ENCODE data around the gene EDN1.

EDN1 gene

DNA sequence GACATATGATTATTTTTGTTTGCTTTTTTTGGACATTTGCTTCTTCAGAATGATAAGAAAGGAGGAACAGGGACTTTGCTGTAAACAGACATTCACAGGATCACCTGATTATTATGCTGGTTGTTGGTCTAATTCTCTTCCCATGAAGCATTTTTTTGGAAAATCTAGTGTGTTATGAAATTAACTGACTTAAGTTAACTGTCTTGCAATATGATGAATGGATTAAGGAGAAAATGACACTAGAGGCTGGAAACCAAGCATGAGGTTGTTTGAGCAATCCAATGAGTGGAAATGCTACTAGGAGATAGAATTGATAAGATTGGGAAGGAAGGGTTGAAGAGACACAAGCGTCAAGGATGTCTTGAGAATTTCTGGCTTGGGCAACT, 13.2 kb upstream of the EDN1 start:
- TF ChIP-seq JUND (IDR thresholded peaks at IDR 0.05; ENCODE audit: low read depth) = no peak
- in situ Hi-C loops (cut with HindIII; ENCODE audit: low pct_unique_long_range_greater_than_20kb, low sequenced_read_pairs) = no loop called here
- no peak for DNase-seq (ENCODE audit: low read depth in 1 of 2, low spot score in 1 of 2)

DNA sequence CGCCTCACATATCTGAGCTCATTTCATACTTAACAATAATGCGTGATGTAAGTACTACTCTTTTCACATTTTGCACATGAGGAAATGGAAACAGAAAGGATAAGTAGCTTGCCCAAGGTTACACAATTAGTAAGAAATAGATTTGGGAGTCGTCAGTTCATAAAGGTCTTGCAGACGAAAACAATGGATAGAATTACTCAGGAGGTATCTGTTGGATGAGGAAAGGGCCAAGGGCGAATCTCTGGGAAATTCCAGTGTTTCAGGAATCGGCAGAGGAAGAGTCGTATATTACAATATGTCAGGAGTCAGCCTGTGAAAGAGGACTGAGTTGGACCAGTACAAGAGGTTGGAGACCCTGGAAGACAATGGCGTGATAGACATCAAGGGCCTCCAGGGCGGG, 12.8 kb upstream of the EDN1 start:
- in situ Hi-C loops (cut with HindIII; ENCODE audit: low pct_unique_long_range_greater_than_20kb, low sequenced_read_pairs) = no loop called here
- no peak for DNase-seq (ENCODE audit: low read depth in 1 of 2, low spot score in 1 of 2)
- no peak for TF ChIP-seq JUND (IDR thresholded peaks at IDR 0.05; ENCODE audit: low read depth)

DNA sequence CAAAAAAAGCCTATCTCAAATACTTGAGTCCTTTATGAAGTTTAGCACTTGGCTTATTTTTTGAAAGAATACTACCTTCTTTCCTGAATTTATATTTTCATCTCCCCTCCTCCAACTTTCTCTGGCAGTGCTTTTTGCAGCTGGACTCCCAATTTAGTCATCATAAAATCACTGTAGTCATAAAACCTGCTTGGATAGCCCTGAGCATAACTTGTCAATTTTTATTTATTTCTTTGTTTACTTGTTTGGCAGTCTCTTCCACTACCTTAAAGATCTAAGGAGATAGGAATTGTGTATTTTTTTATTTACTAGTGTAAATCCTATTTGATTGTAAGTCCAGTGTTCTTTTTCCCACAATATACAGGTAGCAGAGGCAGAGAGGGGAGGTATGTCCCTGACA, 11.2 kb upstream of the EDN1 start:
- peak; percentile 92 for TF ChIP-seq JUND (IDR thresholded peaks at IDR 0.05; ENCODE audit: low read depth)
- peak in 1 of 2 experiments; percentile 88 for DNase-seq (ENCODE audit: low read depth in 1 of 2, low spot score in 1 of 2)
- in situ Hi-C loops (cut with HindIII; ENCODE audit: low pct_unique_long_range_greater_than_20kb, low sequenced_read_pairs) = no loop called here

DNA sequence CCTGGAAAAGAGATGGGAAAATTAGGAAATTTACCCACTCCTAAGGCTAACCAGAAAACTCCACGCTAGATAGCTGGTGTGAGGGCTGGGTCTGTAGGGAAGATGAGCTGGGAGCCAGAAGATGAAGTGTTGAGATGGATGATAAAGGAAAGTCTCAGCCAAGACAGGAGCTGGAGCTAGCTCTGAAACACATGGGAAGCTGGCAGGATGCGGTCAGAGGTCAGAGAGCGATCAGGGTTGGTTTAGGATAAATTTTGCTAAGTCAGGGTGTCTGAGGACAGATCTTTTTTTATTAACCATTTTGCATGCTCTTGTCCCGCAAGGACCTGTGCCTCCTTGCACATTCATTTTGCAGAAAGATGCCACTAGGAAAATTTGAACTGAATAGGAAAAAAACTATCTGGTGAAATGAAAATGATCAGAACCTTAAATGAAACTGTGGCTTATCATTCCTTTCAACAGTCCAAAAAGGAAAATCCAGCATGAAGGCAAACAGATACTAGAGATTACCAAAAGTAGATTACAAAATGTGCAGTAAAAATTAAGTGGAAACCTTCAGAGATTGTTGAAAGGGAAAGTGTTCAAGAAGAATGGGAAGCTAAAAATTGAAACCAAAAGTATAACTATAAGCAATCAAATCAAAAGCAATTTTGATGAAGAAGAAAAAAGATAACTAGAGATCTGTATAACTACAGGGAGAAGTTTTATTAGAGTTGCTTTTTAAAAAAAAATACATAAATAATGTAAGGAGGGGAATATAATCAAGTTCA, 10.7 kb upstream of the EDN1 start:
- in situ Hi-C loops (cut with HindIII; ENCODE audit: low pct_unique_long_range_greater_than_20kb, low sequenced_read_pairs) = no loop called here
- TF ChIP-seq JUND (IDR thresholded peaks at IDR 0.05; ENCODE audit: low read depth) = no peak; the same call in 1 of the 2 replicates
- peak in 1 of 2 experiments; percentile 87 for DNase-seq (ENCODE audit: low read depth in 1 of 2, low spot score in 1 of 2)

DNA sequence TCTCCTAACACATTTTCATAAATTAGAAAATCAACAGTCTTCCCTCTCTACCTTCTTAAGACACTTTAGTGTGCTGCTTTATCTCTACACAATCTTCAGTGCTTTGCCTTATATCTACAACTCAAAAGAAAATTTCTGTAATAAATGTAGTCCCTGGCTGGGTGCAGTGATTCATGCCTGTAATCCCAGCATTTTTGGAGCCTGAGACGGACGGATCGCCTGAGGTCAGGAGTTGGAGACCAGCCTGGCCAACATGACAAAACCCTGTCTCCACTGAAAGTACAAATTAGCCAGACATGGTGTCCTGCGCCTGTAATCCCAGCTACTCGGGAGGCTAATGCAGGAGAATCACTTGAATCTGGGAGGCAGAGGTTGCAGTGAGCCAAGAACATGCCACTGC, 9.7 kb upstream of the EDN1 start:
- TF ChIP-seq JUND (IDR thresholded peaks at IDR 0.05; ENCODE audit: low read depth) = no peak
- in situ Hi-C loops (cut with HindIII; ENCODE audit: low pct_unique_long_range_greater_than_20kb, low sequenced_read_pairs) = no loop called here
- no peak for DNase-seq (ENCODE audit: low read depth in 1 of 2, low spot score in 1 of 2)

DNA sequence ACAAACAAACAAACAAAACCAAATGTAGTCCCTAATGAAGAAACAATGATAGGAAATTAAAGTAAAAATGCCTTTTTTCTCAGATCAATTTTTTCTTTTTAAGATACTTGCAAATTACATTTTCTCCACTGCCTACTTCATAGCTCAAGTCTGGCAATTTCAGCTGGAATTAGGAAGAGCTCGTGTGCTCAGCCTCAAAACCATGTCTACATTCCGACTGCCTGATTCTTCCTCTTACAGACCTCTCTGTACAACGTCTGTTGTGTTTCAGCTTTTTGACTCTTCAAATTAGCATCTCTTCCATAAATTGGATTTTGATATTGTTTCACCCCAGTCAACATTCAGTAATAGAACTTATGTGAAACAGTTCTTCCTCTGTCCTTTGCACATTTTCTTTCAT, 9.3 kb upstream of the EDN1 start:
- DNase-seq (ENCODE audit: low read depth in 1 of 2, low spot score in 1 of 2) = no peak
- TF ChIP-seq JUND (IDR thresholded peaks at IDR 0.05; ENCODE audit: low read depth) = no peak
- in situ Hi-C loops (cut with HindIII; ENCODE audit: low pct_unique_long_range_greater_than_20kb, low sequenced_read_pairs) = no loop called here

DNA sequence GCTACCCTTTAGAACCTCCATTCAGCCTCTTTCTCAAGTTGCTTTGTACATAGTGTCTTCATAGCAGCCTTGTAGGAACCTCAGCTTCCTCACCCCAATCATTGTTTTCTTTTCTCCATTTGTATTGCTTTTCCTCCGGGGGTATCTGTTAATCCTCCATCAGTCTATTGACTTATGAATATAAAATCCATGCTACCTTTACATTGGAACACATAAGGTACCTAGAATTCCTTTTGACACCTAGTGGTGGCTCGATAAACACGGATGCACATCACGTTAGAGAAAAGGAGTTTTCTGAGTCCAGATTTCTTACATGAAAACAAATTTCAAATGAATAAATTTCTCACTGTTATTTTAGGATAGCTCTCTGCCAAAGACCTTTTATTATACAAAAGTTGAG, 6.3 kb upstream of the EDN1 start:
- TF ChIP-seq JUND (IDR thresholded peaks at IDR 0.05; ENCODE audit: low read depth) = peak; percentile 85
- peak in 1 of 2 experiments; percentile 83 for DNase-seq (ENCODE audit: low read depth in 1 of 2, low spot score in 1 of 2)
- in situ Hi-C loops (cut with HindIII; ENCODE audit: low pct_unique_long_range_greater_than_20kb, low sequenced_read_pairs) = no loop called here

DNA sequence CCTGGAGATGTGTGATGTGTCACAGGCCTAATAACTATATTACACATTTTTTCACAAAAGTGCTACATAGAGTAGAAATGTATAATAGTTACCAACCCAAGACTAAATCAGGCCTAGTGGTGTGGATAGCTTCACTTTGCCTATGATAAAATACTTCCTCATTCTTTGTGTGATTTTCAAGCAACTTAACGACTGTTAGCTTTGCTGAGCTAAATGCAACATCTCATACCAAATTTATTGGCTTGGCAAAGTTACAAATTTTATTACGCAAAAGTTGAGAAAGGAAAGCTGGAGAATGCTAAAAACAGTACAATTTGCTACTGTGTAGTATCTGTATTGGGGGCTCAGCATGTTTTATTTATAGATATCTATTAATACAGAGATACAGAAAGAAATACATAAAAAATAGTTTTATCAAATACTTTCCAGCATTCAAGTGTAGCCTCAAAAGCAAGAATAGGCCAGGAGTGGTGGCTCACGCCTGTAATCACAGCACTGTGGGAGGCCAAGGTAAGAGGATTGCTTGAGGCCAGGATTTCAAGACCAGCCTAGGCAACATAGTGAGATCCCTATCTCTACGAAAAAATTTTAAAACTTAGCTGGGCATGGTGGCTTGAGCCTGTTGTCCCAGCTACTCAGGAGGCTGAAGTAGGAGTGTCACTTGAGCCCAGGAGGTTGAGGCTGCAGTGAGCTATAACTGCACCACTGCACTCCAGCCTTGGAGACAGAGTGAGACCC, 3.6 kb upstream of the EDN1 start:
- peak; percentile 80 for TF ChIP-seq JUND (IDR thresholded peaks at IDR 0.05; ENCODE audit: low read depth)
- in situ Hi-C loops (cut with HindIII; ENCODE audit: low pct_unique_long_range_greater_than_20kb, low sequenced_read_pairs) = no loop called here
- peak in 1 of 2 experiments; percentile 87 for DNase-seq (ENCODE audit: low read depth in 1 of 2, low spot score in 1 of 2)

DNA sequence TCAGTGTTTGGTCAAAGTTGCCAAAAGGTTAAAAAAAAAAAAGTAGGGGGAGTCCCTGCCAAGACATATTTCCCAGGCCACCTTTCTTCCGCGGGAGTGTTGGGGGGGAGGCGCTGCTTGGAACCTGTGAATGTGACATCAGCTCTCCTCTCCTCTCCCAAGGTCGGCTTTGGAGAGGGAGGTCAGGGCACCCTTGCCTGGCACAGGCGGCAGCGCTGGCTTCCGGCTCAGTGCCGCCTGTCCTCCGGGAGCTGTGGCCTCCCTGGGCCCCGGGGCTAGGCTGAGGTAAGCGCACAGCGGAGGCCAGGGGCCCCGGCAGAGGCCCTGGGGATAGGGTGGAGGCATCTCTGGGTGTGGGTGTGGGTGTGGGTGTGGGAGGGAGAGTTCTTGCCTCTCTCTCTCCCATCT, 1.9 kb upstream of the EDN1 start:
- in situ Hi-C loops (cut with HindIII; ENCODE audit: low pct_unique_long_range_greater_than_20kb, low sequenced_read_pairs) = no loop called here
- TF ChIP-seq JUND (IDR thresholded peaks at IDR 0.05; ENCODE audit: low read depth) = no peak; the same call in none of the 2 replicates
- peak in 1 of 2 experiments; percentile 95 for DNase-seq (ENCODE audit: low read depth in 1 of 2, low spot score in 1 of 2)

DNA sequence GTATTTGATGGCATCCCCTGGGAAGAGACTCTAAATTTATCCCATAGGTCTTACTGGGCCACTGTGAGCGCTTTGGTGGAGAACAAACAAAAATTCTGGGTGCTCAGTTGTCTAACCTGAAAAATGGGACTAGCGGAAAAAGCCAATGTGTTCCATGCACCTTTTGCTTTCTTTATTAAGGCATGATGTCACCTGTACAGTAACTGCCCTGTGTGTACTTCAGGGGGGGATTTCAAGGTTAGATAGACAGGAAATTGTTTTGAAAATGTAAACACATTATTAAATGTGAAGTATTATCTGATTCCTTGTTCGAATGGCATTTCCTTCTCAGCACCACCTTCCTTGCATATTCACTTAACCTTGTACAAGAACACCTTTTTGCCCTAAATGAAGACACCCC, 1.2 kb upstream of the EDN1 start:
- peak in 1 of 2 experiments; percentile 77 for DNase-seq (ENCODE audit: low read depth in 1 of 2, low spot score in 1 of 2)
- peak; percentile 11; the same call in 1 of the 2 replicates for TF ChIP-seq JUND (IDR thresholded peaks at IDR 0.05; ENCODE audit: low read depth)
- in situ Hi-C loops (cut with HindIII; ENCODE audit: low pct_unique_long_range_greater_than_20kb, low sequenced_read_pairs) = no loop called here

DNA sequence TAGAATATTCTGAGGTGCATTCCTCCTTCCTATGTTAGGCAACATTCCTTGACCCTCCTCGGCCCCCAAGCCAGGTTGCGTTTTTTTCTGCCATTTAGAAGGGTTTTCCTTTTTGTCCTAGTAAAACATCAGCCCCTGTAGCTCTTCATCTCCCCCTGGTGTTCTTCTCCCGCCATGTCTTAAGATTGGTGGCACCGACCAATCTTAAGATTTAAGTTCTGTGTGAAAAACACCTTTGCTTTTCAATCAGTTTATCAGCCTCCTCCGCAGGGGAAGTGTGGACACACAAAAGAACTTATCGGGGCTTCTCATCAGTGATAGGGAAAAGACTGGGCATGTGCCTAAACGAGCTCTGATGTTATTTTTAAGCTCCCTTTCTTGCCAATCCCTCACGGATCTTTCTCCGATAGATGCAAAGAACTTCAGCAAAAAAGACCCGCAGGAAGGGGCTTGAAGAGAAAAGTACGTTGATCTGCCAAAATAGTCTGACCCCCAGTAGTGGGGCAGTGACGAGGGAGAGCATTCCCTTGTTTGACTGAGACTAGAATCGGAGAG, 719 bp upstream of the EDN1 start:
- in situ Hi-C loops (cut with HindIII; ENCODE audit: low pct_unique_long_range_greater_than_20kb, low sequenced_read_pairs) = no loop called here
- peak in 1 of 2 experiments; percentile 86 for DNase-seq (ENCODE audit: low read depth in 1 of 2, low spot score in 1 of 2)
- 0 out of 2 replicates have a peak, but pooled peaks have one; percentile 2 for TF ChIP-seq JUND (IDR thresholded peaks at IDR 0.05; ENCODE audit: low read depth)

DNA sequence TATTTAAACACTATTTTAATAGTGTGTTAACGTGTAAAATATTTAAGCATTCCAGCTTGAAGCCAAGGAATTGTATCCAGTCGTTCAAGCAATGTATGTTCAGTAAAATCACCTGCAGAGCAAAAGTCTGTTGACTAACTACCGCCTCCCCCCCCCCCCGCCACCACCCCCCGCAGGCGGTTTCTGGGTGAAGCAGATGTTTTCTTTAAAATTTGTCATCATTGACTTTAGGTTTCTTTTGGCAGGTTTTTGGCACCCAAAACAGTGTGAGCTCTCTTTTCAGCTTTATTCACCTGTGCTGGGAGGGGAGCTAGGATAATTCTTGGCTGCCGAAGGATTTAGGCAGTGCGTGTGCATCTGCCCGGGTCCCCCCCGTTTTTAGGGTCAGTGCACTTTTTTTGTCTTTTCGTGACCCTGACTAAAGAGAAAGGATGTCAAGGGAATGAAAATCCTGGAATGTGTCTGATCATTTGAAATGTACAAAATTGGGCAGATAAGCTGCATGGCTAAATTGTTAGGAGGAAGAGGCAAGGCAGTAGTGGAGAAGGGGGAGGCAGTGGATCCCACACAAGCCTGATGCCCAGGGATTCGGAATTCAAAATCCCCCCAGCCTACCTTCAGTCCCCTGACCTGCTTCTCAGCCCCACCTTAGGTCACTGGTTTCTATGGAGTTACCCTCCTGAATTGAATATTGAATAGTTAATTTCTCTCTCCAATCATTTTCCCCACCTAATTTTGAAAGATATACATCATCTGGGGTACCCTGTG, 1.1 kb downstream of the EDN1 start:
- DNase-seq (ENCODE audit: low read depth in 1 of 2, low spot score in 1 of 2) = peak in 1 of 2 experiments; percentile 89
- TF ChIP-seq JUND (IDR thresholded peaks at IDR 0.05; ENCODE audit: low read depth) = no peak; the same call in 1 of the 2 replicates
- in situ Hi-C loops (cut with HindIII; ENCODE audit: low pct_unique_long_range_greater_than_20kb, low sequenced_read_pairs) = no loop called here

Data from T47D (cell line).